ENCODE data around the gene AOAH. TPM values are rescaled to one million over a fixed set of nuclear protein-coding genes. Genes with fewer than 3 reads are reported as not detected.

The AOAH gene
- total and polyA plus RNA-seq, 9 of the 15 experiments (the other 6 are each of a cell fraction or from before 2014, with no cell fraction given), result not detected

GRCh38 chr7:36739351-36739750 lies 15.1 kb upstream of the AOAH start:
- H2AFZ ChIP-seq (ENCODE audit: low read depth, low read length), result no peak overlapping the region
- WGBS (ENCODE audit: insufficient coverage, low coverage, missing lambda C conversion rate), result 0% methylated on average over 3 of the region's 3 CpGs
- no peaks in the 10 kb centered on the region for H3K79me2 ChIP-seq (ENCODE audit: control insufficient read depth, insufficient read depth, low read length)
- no TSS peak for BruUV-seq (replicated peaks)
- TF ChIP-seq ZBTB5 (IDR thresholded peaks at IDR 0.05), result no peak
- no peak for TF ChIP-seq GTF2E2 (tag; IDR thresholded peaks at IDR 0.05)
- no peak for TF ChIP-seq PRMT5 (CRISPR knock-in tag; IDR thresholded peaks at IDR 0.05)
- no peak for TF ChIP-seq KDM4B (IDR thresholded peaks at IDR 0.05; ENCODE audit: borderline replicate concordance in 2 of 2, low read depth in 1 of 2)
- no peak for TF ChIP-seq SAFB (IDR thresholded peaks at IDR 0.05; ENCODE audit: borderline replicate concordance, low read depth, low read length)
- no peak overlapping the region for H3K4me2 ChIP-seq (ENCODE audit: insufficient read depth, low read length)
- no peaks in the 10 kb centered on the region for H3K36me3 ChIP-seq (ENCODE audit: control insufficient read depth, insufficient read depth, low read length)
- H3K27ac ChIP-seq (ENCODE audit: extremely low read depth, low read depth, low read length), result no peak overlapping the region
- intact Hi-C loops (cut with micrococcal nuclease), result no loop called here
- ATAC-seq (no peak), FAIRE-seq (no peak), DNase-seq (ENCODE audit: extremely low read depth in 1 of 4, low spot score in 3 of 4) (no peak)
- no peaks in the 10 kb centered on the region for H3K4me1 ChIP-seq (replicated peaks in 1 of 2; ENCODE audit: control insufficient read depth in 2 of 2, insufficient read depth in 2 of 2, low read length in 2 of 2)
- H4K20me1 ChIP-seq (replicated peaks; ENCODE audit: control insufficient read depth, insufficient read depth, low read length), result no peaks in the 10 kb centered on the region
- peaks cover 0 to 12% of the 10 kb centered on the region in 2 experiments; a peak in 3 of 5 replicates for H3K27me3 ChIP-seq (ENCODE audit: control insufficient read depth in 2 of 2, insufficient read depth in 2 of 2, low read length in 2 of 2)
- ChIA-PET POLR2A (interaction anchor here (0.6 kb wide), 1 partner anchor 153 kb away, joined by 3 read pairs; no protein-coding TSS in a partner anchor), CTCF (ENCODE audit: low intra/inter-chr PET ratio) (no interaction called here)
- in situ Hi-C loops (cut with MboI), result no loop called here
- H3K9ac ChIP-seq (ENCODE audit: insufficient read depth in 1 of 2, low read depth in 2 of 2, low read length in 2 of 2), result no peak overlapping the region
- no peaks in the 10 kb centered on the region for H3K9me3 ChIP-seq (replicated peaks; ENCODE audit: control insufficient read depth, insufficient read depth, low read depth, low read length)
- no peak overlapping the region for H3K4me3 ChIP-seq
- no peaks in the 10 kb centered on the region for H3K9me1 ChIP-seq (ENCODE audit: control insufficient read depth, insufficient read depth, low read length)
